ENCODE results near the gene GUCA1A. TPM values are rescaled to one million over a fixed set of nuclear protein-coding genes. Genes with fewer than 3 reads are reported as not detected.

Gene GUCA1A
- total RNA-seq, 1 donor from 2014 or later = 0.62 TPM

- DNase-seq (ENCODE audit: low spot score) = no peak
- H3K27ac Mint-ChIP-seq (ENCODE audit: unreplicated experiment) = no peak overlapping the region
- H3K4me1 Mint-ChIP-seq (ENCODE audit: unreplicated experiment) = peaks cover 29% of the 10 kb centered on the region
- TF ChIP-seq, protein P1, sequence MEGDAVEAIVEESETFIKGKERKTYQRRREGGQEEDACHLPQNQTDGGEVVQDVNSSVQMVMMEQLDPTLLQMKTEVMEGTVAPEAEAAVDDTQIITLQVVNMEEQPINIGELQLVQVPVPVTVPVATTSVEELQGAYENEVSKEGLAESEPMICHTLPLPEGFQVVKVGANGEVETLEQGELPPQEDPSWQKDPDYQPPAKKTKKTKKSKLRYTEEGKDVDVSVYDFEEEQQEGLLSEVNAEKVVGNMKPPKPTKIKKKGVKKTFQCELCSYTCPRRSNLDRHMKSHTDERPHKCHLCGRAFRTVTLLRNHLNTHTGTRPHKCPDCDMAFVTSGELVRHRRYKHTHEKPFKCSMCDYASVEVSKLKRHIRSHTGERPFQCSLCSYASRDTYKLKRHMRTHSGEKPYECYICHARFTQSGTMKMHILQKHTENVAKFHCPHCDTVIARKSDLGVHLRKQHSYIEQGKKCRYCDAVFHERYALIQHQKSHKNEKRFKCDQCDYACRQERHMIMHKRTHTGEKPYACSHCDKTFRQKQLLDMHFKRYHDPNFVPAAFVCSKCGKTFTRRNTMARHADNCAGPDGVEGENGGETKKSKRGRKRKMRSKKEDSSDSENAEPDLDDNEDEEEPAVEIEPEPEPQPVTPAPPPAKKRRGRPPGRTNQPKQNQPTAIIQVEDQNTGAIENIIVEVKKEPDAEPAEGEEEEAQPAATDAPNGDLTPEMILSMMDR (IDR thresholded peaks at IDR 0.05; ENCODE audit: unreplicated experiment) = no peak
- H3K27me3 Mint-ChIP-seq (ENCODE audit: unreplicated experiment) = peaks cover 7% of the 10 kb centered on the region
- no peaks in the 10 kb centered on the region for H3K36me3 Mint-ChIP-seq (ENCODE audit: low read depth, unreplicated experiment)
- H3K4me3 Mint-ChIP-seq (ENCODE audit: unreplicated experiment) = peak overlapping the region; percentile 6
- no peaks in the 10 kb centered on the region for H3K9me3 Mint-ChIP-seq (ENCODE audit: unreplicated experiment)
These were observed 34.2 kb upstream of the GUCA1A start for GRCh38 chr6:42138630-42139619.

DNA sequence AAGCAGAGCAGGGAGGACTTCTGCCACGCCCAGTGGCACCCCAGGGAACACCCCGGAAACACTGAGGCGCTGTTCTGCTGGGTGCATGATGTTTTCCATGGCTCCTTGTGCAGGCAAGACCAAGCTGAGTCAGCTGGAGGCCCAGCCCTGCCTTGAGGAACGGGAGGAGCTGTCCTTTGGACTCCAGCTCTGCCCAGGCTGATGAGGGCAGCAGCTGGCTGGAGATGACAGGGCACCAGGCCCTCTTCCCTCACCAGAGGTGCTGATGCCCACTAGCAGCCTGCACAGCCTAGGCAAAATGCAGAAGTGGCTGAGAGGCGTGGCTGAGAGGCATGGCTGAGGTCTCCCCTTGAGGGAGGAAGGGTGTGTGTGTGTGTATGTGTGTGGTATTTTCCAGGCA lies 33.1 kb upstream of the GUCA1A start:
- Mint-ChIP-seq H3K27me3 (ENCODE audit: unreplicated experiment) (peaks cover 7% of the 10 kb centered on the region), H3K36me3 (ENCODE audit: low read depth, unreplicated experiment) (no peaks in the 10 kb centered on the region), H3K27ac (ENCODE audit: unreplicated experiment) (no peak overlapping the region), H3K4me1 (ENCODE audit: unreplicated experiment) (peaks cover 29% of the 10 kb centered on the region), H3K4me3 (ENCODE audit: unreplicated experiment) (no peak overlapping the region), H3K9me3 (ENCODE audit: unreplicated experiment) (no peaks in the 10 kb centered on the region)
- TF ChIP-seq, protein P1 (IDR thresholded peaks at IDR 0.05; ENCODE audit: unreplicated experiment) = no peak
- DNase-seq (ENCODE audit: low spot score) = no peak

- H3K27ac Mint-ChIP-seq (ENCODE audit: unreplicated experiment) = no peak overlapping the region
- TF ChIP-seq, protein P1 (IDR thresholded peaks at IDR 0.05; ENCODE audit: unreplicated experiment) = no peak
- peaks cover 10% of the 10 kb centered on the region for H3K27me3 Mint-ChIP-seq (ENCODE audit: unreplicated experiment)
- H3K4me3 Mint-ChIP-seq (ENCODE audit: unreplicated experiment) = peak overlapping the region; percentile 42
- no peak for DNase-seq (ENCODE audit: low spot score)
- H3K36me3 Mint-ChIP-seq (ENCODE audit: low read depth, unreplicated experiment) = no peaks in the 10 kb centered on the region
- H3K9me3 Mint-ChIP-seq (ENCODE audit: unreplicated experiment) = no peaks in the 10 kb centered on the region
- H3K4me1 Mint-ChIP-seq (ENCODE audit: unreplicated experiment) = peaks cover 29% of the 10 kb centered on the region
These were observed 32.2 kb upstream of the GUCA1A start for GRCh38 chr6:42140756-42141602.

GRCh38 chr6:42141603-42142117 lies 31.5 kb upstream of the GUCA1A start:
- Mint-ChIP-seq H3K27me3 (ENCODE audit: unreplicated experiment) (peaks cover 10% of the 10 kb centered on the region), H3K4me3 (ENCODE audit: unreplicated experiment) (peak overlapping the region; percentile 42), H3K9me3 (ENCODE audit: unreplicated experiment) (no peaks in the 10 kb centered on the region), H3K27ac (ENCODE audit: unreplicated experiment) (no peak overlapping the region), H3K36me3 (ENCODE audit: low read depth, unreplicated experiment) (no peaks in the 10 kb centered on the region), H3K4me1 (ENCODE audit: unreplicated experiment) (peaks cover 24% of the 10 kb centered on the region)
- TF ChIP-seq, protein P1 (IDR thresholded peaks at IDR 0.05; ENCODE audit: unreplicated experiment) = no peak
- DNase-seq (ENCODE audit: low spot score) = no peak
